ENCODE measurements around the gene RAB21.

- TF ChIP-seq, protein P1, sequence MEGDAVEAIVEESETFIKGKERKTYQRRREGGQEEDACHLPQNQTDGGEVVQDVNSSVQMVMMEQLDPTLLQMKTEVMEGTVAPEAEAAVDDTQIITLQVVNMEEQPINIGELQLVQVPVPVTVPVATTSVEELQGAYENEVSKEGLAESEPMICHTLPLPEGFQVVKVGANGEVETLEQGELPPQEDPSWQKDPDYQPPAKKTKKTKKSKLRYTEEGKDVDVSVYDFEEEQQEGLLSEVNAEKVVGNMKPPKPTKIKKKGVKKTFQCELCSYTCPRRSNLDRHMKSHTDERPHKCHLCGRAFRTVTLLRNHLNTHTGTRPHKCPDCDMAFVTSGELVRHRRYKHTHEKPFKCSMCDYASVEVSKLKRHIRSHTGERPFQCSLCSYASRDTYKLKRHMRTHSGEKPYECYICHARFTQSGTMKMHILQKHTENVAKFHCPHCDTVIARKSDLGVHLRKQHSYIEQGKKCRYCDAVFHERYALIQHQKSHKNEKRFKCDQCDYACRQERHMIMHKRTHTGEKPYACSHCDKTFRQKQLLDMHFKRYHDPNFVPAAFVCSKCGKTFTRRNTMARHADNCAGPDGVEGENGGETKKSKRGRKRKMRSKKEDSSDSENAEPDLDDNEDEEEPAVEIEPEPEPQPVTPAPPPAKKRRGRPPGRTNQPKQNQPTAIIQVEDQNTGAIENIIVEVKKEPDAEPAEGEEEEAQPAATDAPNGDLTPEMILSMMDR (IDR thresholded peaks at IDR 0.05; ENCODE audit: low read depth, low read length, poor library complexity, severe bottlenecking) = no peak
- TF ChIP-seq EZH2phosphoT487 (IDR thresholded peaks at IDR 0.05; ENCODE audit: borderline replicate concordance, low read length) = no peak
These were observed 84.0 kb downstream of the RAB21 start for GRCh38 chr12:71838676-71839075.

All from DOHH2 (cell line).